ENCODE measurements around the gene SCTR. TPM values are rescaled to one million over a fixed set of nuclear protein-coding genes. Genes with fewer than 3 reads are reported as not detected.

SCTR gene
- total and polyA plus RNA-seq, 2 of the 13 experiments (the other 11 are each of a cell fraction or from before 2014, with no cell fraction given), result not detected

GRCh38 chr2:119519057-119519408 is 5.2 kb downstream of the SCTR start:
- Histone ChIP-seq H3K9me3 (ENCODE audit: low read length) (no peaks in the 10 kb centered on the region), H3K79me2 (ENCODE audit: insufficient read depth, low read length) (no peaks in the 10 kb centered on the region), H4K20me1 (ENCODE audit: insufficient read depth, low read length) (no peaks in the 10 kb centered on the region), H3K27ac (ENCODE audit: extremely low read length, insufficient read depth, low read length) (no peak overlapping the region), H3K36me3 (replicated peaks in 1 of 2; ENCODE audit: control insufficient read depth in 1 of 2, insufficient read depth in 2 of 2, low read length in 2 of 2) (no peaks in the 10 kb centered on the region), H3K27me3 (ENCODE audit: control insufficient read depth in 1 of 2, insufficient read depth in 2 of 2, low read length in 2 of 2) (peaks cover 0 to 38% of the 10 kb centered on the region in 2 experiments; a peak in 3 of 5 replicates), H3K9ac (ENCODE audit: insufficient read depth, low read depth, low read length) (no peak overlapping the region), H2AFZ (ENCODE audit: low read length) (no peak overlapping the region), H3K4me3 (replicated peaks in 1 of 3; ENCODE audit: insufficient read depth in 1 of 3, low read depth in 2 of 3, low read length in 3 of 3) (no peak overlapping the region), H3K4me1 (ENCODE audit: insufficient read depth, low read length) (no peaks in the 10 kb centered on the region), H3K4me2 (ENCODE audit: low read depth, low read length) (no peak overlapping the region)
- ATAC-seq (no peak), DNase-seq (ENCODE audit: low spot score) (no peak), FAIRE-seq (no peak)
- BruUV-seq (replicated peaks), result no TSS peak
- ChIA-PET CTCF (ENCODE audit: low intra/inter-chr PET ratio, low total read pairs) (no interaction called here), POLR2A (no interaction called here)
- WGBS (ENCODE audit: low lambda C conversion rate), result 59% methylated on average over 10 of the region's 10 CpGs
- TF ChIP-seq SAP130 (CRISPR knock-in tag; IDR thresholded peaks at IDR 0.05; ENCODE audit: low read depth) (no peak), JDP2 (CRISPR knock-in tag; IDR thresholded peaks at IDR 0.05; ENCODE audit: borderline replicate concordance) (no peak), ZNF883 (CRISPR knock-in tag; IDR thresholded peaks at IDR 0.05; ENCODE audit: not compliant biosample characterization) (no peak), ZFP41 (CRISPR knock-in tag; IDR thresholded peaks at IDR 0.05; ENCODE audit: borderline replicate concordance) (no peak), ZNF260 (CRISPR knock-in tag; IDR thresholded peaks at IDR 0.05; ENCODE audit: borderline replicate concordance, low read depth) (no peak), MYPOP (CRISPR knock-in tag; IDR thresholded peaks at IDR 0.05) (no peak), ZNF556 (CRISPR knock-in tag; IDR thresholded peaks at IDR 0.05; ENCODE audit: borderline replicate concordance) (no peak), ZNF441 (CRISPR knock-in tag; IDR thresholded peaks at IDR 0.05; ENCODE audit: borderline replicate concordance) (no peak), MAFG (CRISPR knock-in tag; IDR thresholded peaks at IDR 0.05) (no peak), ZSCAN29 (CRISPR knock-in tag; conservative IDR thresholded peaks at IDR 0.05) (no peak), ZNF558 (CRISPR knock-in tag; IDR thresholded peaks at IDR 0.05; ENCODE audit: borderline replicate concordance) (no peak), FOXC1 (CRISPR knock-in tag; IDR thresholded peaks at IDR 0.05; ENCODE audit: borderline replicate concordance) (no peak)
- TF ChIP-seq, protein P1, sequence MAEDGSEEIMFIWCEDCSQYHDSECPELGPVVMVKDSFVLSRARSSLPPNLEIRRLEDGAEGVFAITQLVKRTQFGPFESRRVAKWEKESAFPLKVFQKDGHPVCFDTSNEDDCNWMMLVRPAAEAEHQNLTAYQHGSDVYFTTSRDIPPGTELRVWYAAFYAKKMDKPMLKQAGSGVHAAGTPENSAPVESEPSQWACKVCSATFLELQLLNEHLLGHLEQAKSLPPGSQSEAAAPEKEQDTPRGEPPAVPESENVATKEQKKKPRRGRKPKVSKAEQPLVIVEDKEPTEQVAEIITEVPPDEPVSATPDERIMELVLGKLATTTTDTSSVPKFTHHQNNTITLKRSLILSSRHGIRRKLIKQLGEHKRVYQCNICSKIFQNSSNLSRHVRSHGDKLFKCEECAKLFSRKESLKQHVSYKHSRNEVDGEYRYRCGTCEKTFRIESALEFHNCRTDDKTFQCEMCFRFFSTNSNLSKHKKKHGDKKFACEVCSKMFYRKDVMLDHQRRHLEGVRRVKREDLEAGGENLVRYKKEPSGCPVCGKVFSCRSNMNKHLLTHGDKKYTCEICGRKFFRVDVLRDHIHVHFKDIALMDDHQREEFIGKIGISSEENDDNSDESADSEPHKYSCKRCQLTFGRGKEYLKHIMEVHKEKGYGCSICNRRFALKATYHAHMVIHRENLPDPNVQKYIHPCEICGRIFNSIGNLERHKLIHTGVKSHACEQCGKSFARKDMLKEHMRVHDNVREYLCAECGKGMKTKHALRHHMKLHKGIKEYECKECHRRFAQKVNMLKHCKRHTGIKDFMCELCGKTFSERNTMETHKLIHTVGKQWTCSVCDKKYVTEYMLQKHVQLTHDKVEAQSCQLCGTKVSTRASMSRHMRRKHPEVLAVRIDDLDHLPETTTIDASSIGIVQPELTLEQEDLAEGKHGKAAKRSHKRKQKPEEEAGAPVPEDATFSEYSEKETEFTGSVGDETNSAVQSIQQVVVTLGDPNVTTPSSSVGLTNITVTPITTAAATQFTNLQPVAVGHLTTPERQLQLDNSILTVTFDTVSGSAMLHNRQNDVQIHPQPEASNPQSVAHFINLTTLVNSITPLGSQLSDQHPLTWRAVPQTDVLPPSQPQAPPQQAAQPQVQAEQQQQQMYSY (CRISPR knock-in tag; IDR thresholded peaks at IDR 0.05), result no peak
- TF ChIP-seq, protein P2, sequence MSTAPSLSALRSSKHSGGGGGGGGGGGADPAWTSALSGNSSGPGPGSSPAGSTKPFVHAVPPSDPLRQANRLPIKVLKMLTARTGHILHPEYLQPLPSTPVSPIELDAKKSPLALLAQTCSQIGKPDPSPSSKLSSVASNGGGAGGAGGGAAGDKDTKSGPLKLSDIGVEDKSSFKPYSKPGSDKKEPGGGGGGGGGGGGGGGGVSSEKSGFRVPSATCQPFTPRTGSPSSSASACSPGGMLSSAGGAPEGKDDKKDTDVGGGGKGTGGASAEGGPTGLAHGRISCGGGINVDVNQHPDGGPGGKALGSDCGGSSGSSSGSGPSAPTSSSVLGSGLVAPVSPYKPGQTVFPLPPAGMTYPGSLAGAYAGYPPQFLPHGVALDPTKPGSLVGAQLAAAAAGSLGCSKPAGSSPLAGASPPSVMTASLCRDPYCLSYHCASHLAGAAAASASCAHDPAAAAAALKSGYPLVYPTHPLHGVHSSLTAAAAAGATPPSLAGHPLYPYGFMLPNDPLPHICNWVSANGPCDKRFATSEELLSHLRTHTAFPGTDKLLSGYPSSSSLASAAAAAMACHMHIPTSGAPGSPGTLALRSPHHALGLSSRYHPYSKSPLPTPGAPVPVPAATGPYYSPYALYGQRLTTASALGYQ (CRISPR knock-in tag; IDR thresholded peaks at IDR 0.05), result no peak
- intact Hi-C loops (cut with micrococcal nuclease; ENCODE audit: unreplicated experiment), result no loop called here
- in situ Hi-C loops (cut with HindIII; ENCODE audit: extremely low pct_ligation_motif_present, low pct_unique_long_range_greater_than_20kb), result no loop called here
